HG03095 (cell line): Measurements from ENCODE around the gene PPCDC.

Experiments
- ATAC-seq: cut with Tn5 transposase; IDR thresholded peaks from one replicate; pipeline ENCODE4 v1.9.1; 2021; ENCODE audit warnings: moderate library complexity; ENCODE audit not compliant: unreplicated experiment

Gene PPCDC

GRCh38 chr15:75043509-75044257 lies 20.3 kb downstream of the PPCDC start:
- ATAC-seq, result peak; percentile 29

- ATAC-seq, result no peak
Observed at GRCh38 chr15:75044258-75044878, 21.0 kb downstream of the PPCDC start.

- ATAC-seq, result no peak
Observed at GRCh38 chr15:75045332-75046015, 22.1 kb downstream of the PPCDC start.

GRCh38 chr15:75048394-75048793 lies 25.0 kb downstream of the PPCDC start:
- no peak for ATAC-seq

GRCh38 chr15:75049392-75049791 lies 26.0 kb downstream of the PPCDC start:
- no peak for ATAC-seq

GRCh38 chr15:75050283-75050682 lies 26.9 kb downstream of the PPCDC start:
- ATAC-seq, result no peak

GRCh38 chr15:75051191-75051608 lies 27.8 kb downstream of the PPCDC start:
- no peak for ATAC-seq

- no peak for ATAC-seq
Observed at GRCh38 chr15:75051711-75052110, 28.3 kb downstream of the PPCDC start.

GRCh38 chr15:75052972-75053747 lies 29.8 kb downstream of the PPCDC start:
- ATAC-seq, result no peak

GRCh38 chr15:75053748-75054125 lies 30.3 kb downstream of the PPCDC start:
- no peak for ATAC-seq

- ATAC-seq, result no peak
Observed at GRCh38 chr15:75054172-75054897, 30.9 kb downstream of the PPCDC start.

- no peak for ATAC-seq
Observed at GRCh38 chr15:75056036-75056435, 32.6 kb downstream of the PPCDC start.

GRCh38 chr15:75058127-75058905 lies 34.9 kb downstream of the PPCDC start:
- no peak for ATAC-seq

GRCh38 chr15:75059607-75060006 lies 36.2 kb downstream of the PPCDC start:
- no peak for ATAC-seq

- ATAC-seq, result no peak
Observed at GRCh38 chr15:75061272-75061671, 37.9 kb downstream of the PPCDC start.

GRCh38 chr15:75062706-75063105 lies 39.3 kb downstream of the PPCDC start:
- no peak for ATAC-seq

GRCh38 chr15:75063338-75063737 lies 39.9 kb downstream of the PPCDC start:
- ATAC-seq, result no peak

GRCh38 chr15:75063889-75064288 lies 40.5 kb downstream of the PPCDC start:
- ATAC-seq, result no peak

- ATAC-seq, result no peak
Observed at GRCh38 chr15:75064846-75065245, 41.5 kb downstream of the PPCDC start.

- ATAC-seq, result no peak
Observed at GRCh38 chr15:75065467-75065850, 42.1 kb downstream of the PPCDC start.
